ENCODE measurements around the gene TSPAN15.

The TSPAN15 gene

GRCh38 chr10:69489506-69490090 lies 38.3 kb downstream of the TSPAN15 start:
- H3K27ac ChIP-seq (ENCODE audit: low read length) = no peak overlapping the region
- no peak overlapping the region for H2AFZ ChIP-seq (ENCODE audit: low read depth, low read length)
- peaks cover 11% of the 10 kb centered on the region for H3K9me3 ChIP-seq (ENCODE audit: insufficient read depth, low read length, severe bottlenecking)
- no peak overlapping the region for H3K4me3 ChIP-seq (ENCODE audit: low read depth in 1 of 2, low read length in 2 of 2)
- no peaks in the 10 kb centered on the region for H3K4me1 ChIP-seq (ENCODE audit: insufficient read depth, low read length)
- DNase-seq (no peak), ATAC-seq (ENCODE audit: insufficient read depth, low read depth) (no peak)
- TF ChIP-seq EZH2 (IDR thresholded peaks at IDR 0.05; ENCODE audit: borderline replicate concordance, low read depth, low read length, severe bottlenecking) = no peak
- TF ChIP-seq CTCF (IDR thresholded peaks at IDR 0.05; ENCODE audit: borderline replicate concordance, extremely low read depth, low read length, poor library complexity, severe bottlenecking) = no peak
- H3K36me3 ChIP-seq (ENCODE audit: insufficient read depth, low read length) = no peaks in the 10 kb centered on the region
- no peaks in the 10 kb centered on the region for H4K20me1 ChIP-seq (ENCODE audit: insufficient read depth, low read length)
- no peaks in the 10 kb centered on the region for H3K27me3 ChIP-seq (ENCODE audit: insufficient read depth, low read length, poor library complexity)
- H3K9ac ChIP-seq (ENCODE audit: low read depth, low read length) = no peak overlapping the region
- no peak overlapping the region for H3K4me2 ChIP-seq (ENCODE audit: insufficient read depth, low read length)
- no peaks in the 10 kb centered on the region for H3K79me2 ChIP-seq (ENCODE audit: insufficient read depth, low read length)

GRCh38 chr10:69490876-69491275 lies 39.6 kb downstream of the TSPAN15 start:
- DNase-seq (no peak), ATAC-seq (ENCODE audit: insufficient read depth, low read depth) (no peak)
- Histone ChIP-seq H3K27ac (ENCODE audit: low read length) (no peak overlapping the region), H3K4me1 (ENCODE audit: insufficient read depth, low read length) (no peaks in the 10 kb centered on the region), H3K79me2 (ENCODE audit: insufficient read depth, low read length) (no peaks in the 10 kb centered on the region), H3K9me3 (ENCODE audit: insufficient read depth, low read length, severe bottlenecking) (peaks cover 10% of the 10 kb centered on the region), H3K4me2 (ENCODE audit: insufficient read depth, low read length) (no peak overlapping the region), H3K9ac (ENCODE audit: low read depth, low read length) (no peak overlapping the region), H3K36me3 (ENCODE audit: insufficient read depth, low read length) (no peaks in the 10 kb centered on the region), H2AFZ (ENCODE audit: low read depth, low read length) (no peak overlapping the region), H4K20me1 (ENCODE audit: insufficient read depth, low read length) (no peaks in the 10 kb centered on the region; the same call in 1 of the 2 replicates), H3K27me3 (ENCODE audit: insufficient read depth, low read length, poor library complexity) (no peaks in the 10 kb centered on the region), H3K4me3 (ENCODE audit: low read depth in 1 of 2, low read length in 2 of 2) (no peak overlapping the region)
- TF ChIP-seq CTCF (IDR thresholded peaks at IDR 0.05; ENCODE audit: borderline replicate concordance, extremely low read depth, low read length, poor library complexity, severe bottlenecking) (no peak), EZH2 (IDR thresholded peaks at IDR 0.05; ENCODE audit: borderline replicate concordance, low read depth, low read length, severe bottlenecking) (no peak)

- H3K27ac ChIP-seq (ENCODE audit: low read length) = no peak overlapping the region
- H3K4me3 ChIP-seq (ENCODE audit: low read depth in 1 of 2, low read length in 2 of 2) = no peak overlapping the region
- H3K4me1 ChIP-seq (ENCODE audit: insufficient read depth, low read length) = no peaks in the 10 kb centered on the region
- no peaks in the 10 kb centered on the region; the same call in 1 of the 2 replicates for H4K20me1 ChIP-seq (ENCODE audit: insufficient read depth, low read length)
- no peak for DNase-seq
- H3K36me3 ChIP-seq (ENCODE audit: insufficient read depth, low read length) = no peaks in the 10 kb centered on the region
- no peak overlapping the region for H2AFZ ChIP-seq (ENCODE audit: low read depth, low read length)
- no peak for ATAC-seq (ENCODE audit: insufficient read depth, low read depth)
- peaks cover 8% of the 10 kb centered on the region for H3K9me3 ChIP-seq (ENCODE audit: insufficient read depth, low read length, severe bottlenecking)
- TF ChIP-seq CTCF (IDR thresholded peaks at IDR 0.05; ENCODE audit: borderline replicate concordance, extremely low read depth, low read length, poor library complexity, severe bottlenecking) (no peak), EZH2 (IDR thresholded peaks at IDR 0.05; ENCODE audit: borderline replicate concordance, low read depth, low read length, severe bottlenecking) (no peak)
- no peaks in the 10 kb centered on the region for H3K79me2 ChIP-seq (ENCODE audit: insufficient read depth, low read length)
- H3K9ac ChIP-seq (ENCODE audit: low read depth, low read length) = no peak overlapping the region
- no peaks in the 10 kb centered on the region for H3K27me3 ChIP-seq (ENCODE audit: insufficient read depth, low read length, poor library complexity)
- no peak overlapping the region for H3K4me2 ChIP-seq (ENCODE audit: insufficient read depth, low read length)
Measured at GRCh38 chr10:69491611-69492010, 40.3 kb downstream of the TSPAN15 start.

Data from DND-41 (cell line).